ENCODE results near the gene SLCO1B1.

SLCO1B1 gene

GRCh38 chr12:21221072-21221471 is 90.1 kb downstream of the SLCO1B1 start:
- TF ChIP-seq TAF1 (IDR thresholded peaks at IDR 0.05; ENCODE audit: borderline replicate concordance, insufficient read depth, low read length) (no peak), FOXP2 (optimal IDR thresholded peaks at IDR 0.05; ENCODE audit: borderline replicate concordance, extremely low read depth, extremely low read length, insufficient read depth) (no peak), REST (IDR thresholded peaks at IDR 0.05; ENCODE audit: insufficient read depth in 1 of 2, low read depth in 2 of 2, low read length in 2 of 2) (no peak), SIN3A (IDR thresholded peaks at IDR 0.05; ENCODE audit: borderline replicate concordance, insufficient read depth, low read length) (no peak), POLR2AphosphoS5 (IDR thresholded peaks at IDR 0.05; ENCODE audit: low read depth, low read length) (no peak)

- TF ChIP-seq SIN3A (IDR thresholded peaks at IDR 0.05; ENCODE audit: borderline replicate concordance, insufficient read depth, low read length) (no peak), FOXP2 (optimal IDR thresholded peaks at IDR 0.05; ENCODE audit: borderline replicate concordance, extremely low read depth, extremely low read length, insufficient read depth) (no peak), POLR2AphosphoS5 (IDR thresholded peaks at IDR 0.05; ENCODE audit: low read depth, low read length) (no peak), REST (IDR thresholded peaks at IDR 0.05; ENCODE audit: insufficient read depth in 1 of 2, low read depth in 2 of 2, low read length in 2 of 2) (no peak), TAF1 (IDR thresholded peaks at IDR 0.05; ENCODE audit: borderline replicate concordance, insufficient read depth, low read length) (no peak)
These were observed 90.8 kb downstream of the SLCO1B1 start for GRCh38 chr12:21221778-21222177.

- no peak for TF ChIP-seq POLR2AphosphoS5 (IDR thresholded peaks at IDR 0.05; ENCODE audit: low read depth, low read length)
These were observed 92.9 kb downstream of the SLCO1B1 start for GRCh38 chr12:21223930-21224329.

GRCh38 chr12:21234395-21234794 is 103.4 kb downstream of the SLCO1B1 start:
- TF ChIP-seq POLR2AphosphoS5 (IDR thresholded peaks at IDR 0.05; ENCODE audit: low read depth, low read length) (no peak), TAF1 (IDR thresholded peaks at IDR 0.05; ENCODE audit: borderline replicate concordance, insufficient read depth, low read length) (no peak), SIN3A (IDR thresholded peaks at IDR 0.05; ENCODE audit: borderline replicate concordance, insufficient read depth, low read length) (no peak), FOXP2 (optimal IDR thresholded peaks at IDR 0.05; ENCODE audit: borderline replicate concordance, extremely low read depth, extremely low read length, insufficient read depth) (no peak), REST (IDR thresholded peaks at IDR 0.05; ENCODE audit: insufficient read depth in 1 of 2, low read depth in 2 of 2, low read length in 2 of 2) (no peak)

- TF ChIP-seq FOXP2 (optimal IDR thresholded peaks at IDR 0.05; ENCODE audit: borderline replicate concordance, extremely low read depth, extremely low read length, insufficient read depth) (no peak), SIN3A (IDR thresholded peaks at IDR 0.05; ENCODE audit: borderline replicate concordance, insufficient read depth, low read length) (no peak), REST (IDR thresholded peaks at IDR 0.05; ENCODE audit: insufficient read depth in 1 of 2, low read depth in 2 of 2, low read length in 2 of 2) (no peak), TAF1 (IDR thresholded peaks at IDR 0.05; ENCODE audit: borderline replicate concordance, insufficient read depth, low read length) (no peak), POLR2AphosphoS5 (IDR thresholded peaks at IDR 0.05; ENCODE audit: low read depth, low read length) (no peak)
These were observed 108.9 kb downstream of the SLCO1B1 start for GRCh38 chr12:21239866-21240265.

Data from PFSK-1 (cell line).